H1 (cell line): ENCODE results near the gene PRDM2. TPM values are rescaled to one million over a fixed set of nuclear protein-coding genes. Genes with fewer than 3 reads are reported as not detected.

Experiments used
- CTCF ChIA-PET: fragments of 300-600 bp; sonication (Branson Sonifier 250); formaldehyde crosslinking; loops from one replicate; lab custom pipeline; 2021; ENCODE audit not compliant: partially characterized antibody; lab: Charles Lee
- POLR2A ChIA-PET: fragments of 300-600 bp; sonication (Branson Sonifier 250); formaldehyde crosslinking; loops from one replicate; lab custom pipeline; 2021; ENCODE audit warnings: inconsistent platforms; ENCODE audit not compliant: partially characterized antibody; lab: Charles Lee
- DNase-seq, 2 experiments: peaks; one replicate each; pipeline versions ENCODE4 v3.0.0 to v3.0.0-alpha.2; 2010 to 2022; ENCODE audit warnings: low spot score in 2 of 2, low read depth in 1 of 2, mixed read lengths in 1 of 2
- FAIRE-seq: peaks from 2 replicates; lab custom pipeline; 2011; peaks lifted over from hg19 to GRCh38; lab: Jason Lieb, UNC
- H2AFZ ChIP-seq: 2 replicates; pipeline ENCODE4 v1.8.1; 2012; ENCODE audit warnings: low read length, inconsistent platforms
- H2AK5ac ChIP-seq: 2 replicates; pipeline ENCODE4 v1.6.1; 2013; ENCODE audit warnings: low read depth, low read length
- H2BK120ac ChIP-seq: replicated peaks from 2 replicates; pipeline ENCODE3; 2013; ENCODE audit warnings: low read depth, low read length, inconsistent platforms
- H2BK12ac ChIP-seq: 2 replicates; pipeline ENCODE4 v1.6.1; 2013; ENCODE audit warnings: low read depth, low read length
- H2BK15ac ChIP-seq: 2 replicates; pipeline ENCODE4 v1.6.1; 2013; ENCODE audit warnings: low read length
- H2BK20ac ChIP-seq: 2 replicates; pipeline ENCODE4 v1.6.1; 2013; ENCODE audit warnings: low read length
- H2BK5ac ChIP-seq: 2 replicates; pipeline ENCODE4 v1.6.1; 2013; ENCODE audit warnings: low read depth, low read length
- H3K14ac ChIP-seq: 2 replicates; pipeline ENCODE4 v1.6.1; 2013; ENCODE audit warnings: inconsistent platforms; ENCODE audit not compliant: insufficient read length
- H3K18ac ChIP-seq: 2 replicates; pipeline ENCODE4 v1.6.1; 2013; ENCODE audit warnings: low read length; ENCODE audit errors: extremely low read depth
- H3K23ac ChIP-seq: 2 replicates; pipeline ENCODE4 v1.6.1; 2013; ENCODE audit warnings: inconsistent platforms; ENCODE audit not compliant: insufficient read length
- H3K23me2 ChIP-seq: 2 replicates; pipeline ENCODE4 v1.6.1; 2013; ENCODE audit warnings: low read depth, low read length
- H3K27ac ChIP-seq: 2 replicates; pipeline ENCODE4 v1.6.1; 2011; ENCODE audit warnings: low read depth, low read length, inconsistent platforms
- H3K27me3 ChIP-seq, 4 experiments: replicated peaks in 1 of 4; 1 replicate in 1 of 4; 2 replicates in 3 of 4; pipeline versions ENCODE4 v1.6.1 to v1.8.1; 2011 to 2013; ENCODE audit warnings: low read length in 3 of 4, mild to moderate bottlenecking in 3 of 4, inconsistent platforms in 2 of 4, mixed read lengths in 2 of 4, moderate library complexity in 1 of 4; ENCODE audit not compliant: control insufficient read depth in 3 of 4, insufficient read depth in 3 of 4; ENCODE audit errors: extremely low read depth in 1 of 4
- H3K36me3 ChIP-seq, 4 experiments: 2 replicates each; pipeline versions ENCODE4 v1.6.1 to v1.8.1; 2011 to 2013; ENCODE audit warnings: mild to moderate bottlenecking in 4 of 4, low read length in 3 of 4, moderate library complexity in 2 of 4, control low read depth in 1 of 4, inconsistent platforms in 1 of 4; ENCODE audit not compliant: insufficient read depth in 4 of 4, control insufficient read depth in 2 of 4
- H3K4ac ChIP-seq: replicated peaks from 2 replicates; pipeline ENCODE3; 2013; ENCODE audit warnings: low read length, low read depth, mixed read lengths, inconsistent platforms; ENCODE audit not compliant: insufficient read length
- H3K4me1 ChIP-seq, 4 experiments: replicated peaks in 1 of 4; 1 replicate in 1 of 4; 2 replicates in 3 of 4; pipeline versions ENCODE4 v1.6.1 to v1.8.1; 2011 to 2013; ENCODE audit warnings: low read length in 3 of 4, inconsistent platforms in 2 of 4, mixed read lengths in 1 of 4; ENCODE audit not compliant: insufficient read depth in 4 of 4, control insufficient read depth in 3 of 4
- H3K4me2 ChIP-seq, 2 experiments: 2 replicates each; pipeline versions ENCODE4 v1.6.1 to v1.8.1; 2011 to 2013; ENCODE audit warnings: low read depth in 2 of 2, low read length in 2 of 2, control low read depth in 1 of 2, inconsistent platforms in 1 of 2, mild to moderate bottlenecking in 1 of 2; ENCODE audit not compliant: insufficient read depth in 1 of 2
- H3K4me3 ChIP-seq, 4 experiments: fragments of 200-600, 300-600 bp in 1 of 4; sonication (generic), shearing (Covaris generic), sonication (Bioruptor Twin) in 1 of 4; 2 replicates each; pipeline versions ENCODE4 v1.5.1 to v1.8.1; 2011 to 2016; ENCODE audit warnings: low read length in 4 of 4, low read depth in 3 of 4, control low read depth in 2 of 4, inconsistent platforms in 2 of 4, mild to moderate bottlenecking in 2 of 4, mixed read lengths in 1 of 4, moderate library complexity in 1 of 4; ENCODE audit not compliant: insufficient read depth in 2 of 4; ENCODE audit errors: extremely low read depth in 1 of 4
- H3K56ac ChIP-seq: replicated peaks from 2 replicates; pipeline ENCODE3; 2013; ENCODE audit warnings: low read depth, mild to moderate bottlenecking, mixed read lengths, low read length, inconsistent platforms; ENCODE audit not compliant: insufficient read length
- H3K79me1 ChIP-seq: 2 replicates; pipeline ENCODE4 v1.6.1; 2013; ENCODE audit warnings: low read depth, low read length, control low read depth
- H3K79me2 ChIP-seq, 2 experiments: 2 replicates each; pipeline versions ENCODE4 v1.6.1 to v1.8.1; 2012 to 2013; ENCODE audit warnings: low read length in 2 of 2, mild to moderate bottlenecking in 2 of 2, inconsistent platforms in 1 of 2; ENCODE audit not compliant: insufficient read depth in 2 of 2, control insufficient read depth in 1 of 2
- H3K9ac ChIP-seq, 4 experiments: replicated peaks in 1 of 4; 1 replicate in 1 of 4; 2 replicates in 3 of 4; pipeline versions ENCODE4 v1.6.1 to v1.8.1; 2011 to 2013; ENCODE audit warnings: low read depth in 3 of 4, low read length in 3 of 4, control low read depth in 2 of 4, mild to moderate bottlenecking in 2 of 4, moderate library complexity in 2 of 4, inconsistent platforms in 1 of 4; ENCODE audit errors: extremely low read depth in 1 of 4
- H3K9me3 ChIP-seq, 2 experiments: 2 replicates each; pipeline versions ENCODE4 v1.6.1 to v1.8.1; 2012 to 2013; ENCODE audit warnings: mild to moderate bottlenecking in 2 of 2, moderate library complexity in 2 of 2, control low read depth in 1 of 2, inconsistent platforms in 1 of 2, low read depth in 1 of 2, low read length in 1 of 2, mixed read lengths in 1 of 2; ENCODE audit not compliant: insufficient read depth in 2 of 2
- H4K20me1 ChIP-seq, 2 experiments: replicated peaks in 1 of 2; 2 replicates each; pipeline versions ENCODE3 to v1.8.1; 2011 to 2013; ENCODE audit warnings: inconsistent platforms in 2 of 2, low read length in 2 of 2, mild to moderate bottlenecking in 1 of 2; ENCODE audit not compliant: insufficient read depth in 2 of 2, control insufficient read depth in 1 of 2
- H4K5ac ChIP-seq: 2 replicates; pipeline ENCODE4 v1.6.1; 2013; ENCODE audit warnings: low read length, low read depth, mixed read lengths, inconsistent platforms; ENCODE audit not compliant: insufficient read length
- H4K8ac ChIP-seq: 2 replicates; pipeline ENCODE4 v1.8.0; 2013; ENCODE audit warnings: mild to moderate bottlenecking, moderate library complexity, low read length, inconsistent platforms; ENCODE audit not compliant: insufficient read depth; ENCODE audit errors: extremely low read depth
- H4K91ac ChIP-seq: replicated peaks from 2 replicates; pipeline ENCODE3; 2013; ENCODE audit warnings: low read length, mixed read lengths, inconsistent platforms; ENCODE audit not compliant: insufficient read length
- BCL11A ChIP-seq, 2 experiments: IDR thresholded peaks; one replicate each; pipeline ENCODE4 v1.6.1; 2011; ENCODE audit warnings: low read depth in 2 of 2, low read length in 2 of 2, mild to moderate bottlenecking in 2 of 2
- CBX5 ChIP-seq: fragments of 300-800, 300-1000 bp; sonication (generic); IDR thresholded peaks from 2 replicates; pipeline ENCODE4 v1.7.1; 2016; ENCODE audit warnings: antibody characterized with exemption, low read length, low read depth
- EZH2 ChIP-seq: fragments of 200-600 bp; sonication (generic); IDR thresholded peaks from 2 replicates; pipeline ENCODE4 v1.7.1; 2012; ENCODE audit warnings: low read depth, mild to moderate bottlenecking, moderate library complexity, low read length, inconsistent platforms; ENCODE audit not compliant: severe bottlenecking
- GABPA ChIP-seq: IDR thresholded peaks from 2 replicates; pipeline ENCODE4 v1.6.1; 2011; ENCODE audit warnings: mild to moderate bottlenecking, low read length, moderate library complexity, borderline replicate concordance; ENCODE audit not compliant: insufficient read depth
- KDM4A ChIP-seq: IDR thresholded peaks from one replicate; pipeline ENCODE4 v1.7.1; 2012; ENCODE audit warnings: low read depth, mild to moderate bottlenecking, moderate library complexity, low read length, inconsistent platforms; ENCODE audit not compliant: severe bottlenecking
- NRF1 ChIP-seq: IDR thresholded peaks from 2 replicates; pipeline ENCODE4 v1.6.1; 2011; ENCODE audit warnings: mild to moderate bottlenecking, low read depth, low read length, improper control_type of control experiment
- POLR2AphosphoS5 ChIP-seq: IDR thresholded peaks from 2 replicates; pipeline ENCODE4 v1.6.1; 2011; ENCODE audit warnings: low read depth, low read length
- TAF7 ChIP-seq: optimal IDR thresholded peaks from 2 replicates; pipeline ENCODE3; 2011; ENCODE audit warnings: low read depth, mild to moderate bottlenecking, inconsistent platforms, low read length, moderate library complexity, borderline replicate concordance
- WGBS, 2 experiments: shearing (Covaris generic) in 1 of 2; methylation state at CpG; one replicate each; pipeline versions ENCODE4 v1.1.6 to v1.1.7; 2013 to 2015; ENCODE audit warnings: low lambda C conversion rate in 2 of 2, mixed read lengths in 2 of 2, inconsistent platforms in 1 of 2, low coverage in 1 of 2, missing lambda C conversion rate in 1 of 2; ENCODE audit not compliant: insufficient replicate concordance in 2 of 2, insufficient coverage in 1 of 2, insufficient read length in 1 of 2; ENCODE audit errors: extremely low coverage in 1 of 2, missing lambda C conversion rate in 1 of 2; 5-methylcytosine and 5-hydroxymethylcytosine counted together
- polyA plus RNA-seq, 7 experiments: library from polyadenylated mRNA; depleted of rRNA in 3 of 7; stranded (reverse) in 5 of 7; unstranded in 2 of 7; fragments of >200 nt in 5 of 7; fragments of 200-250 nt in 2 of 7; gene quantifications; 1 replicate in 5 of 7; 2 replicates in 1 of 7; 4 replicates in 1 of 7; pipeline versions ENCODE4 v1.2.1 to v1.2.3, GENCODE V29; 2011 to 2013; ENCODE audit warnings: missing spikeins in 2 of 7, mixed read lengths in 2 of 7
- total RNA-seq: library from RNA; stranded (reverse); fragmentation: NEBNext Ultra II Directional; extraction: Animal tissue kit (Norgen Biotek cat#: 25700); gene quantifications from 2 replicates; pipeline ENCODE4 v1.2.1, GENCODE V29; 2021

The PRDM2 gene
- total and polyA plus RNA-seq, 2 of the 8 experiments (the other 6 are each of a cell fraction or from before 2014, with no cell fraction given) = 5.8 to 21.2 TPM

- Histone ChIP-seq H2BK5ac (no peak overlapping the region), H3K79me2 (no peaks in the 10 kb centered on the region), H3K4ac (no peak overlapping the region), H3K14ac (no peak overlapping the region), H2AK5ac (no peak overlapping the region), H4K8ac (no peak overlapping the region), H3K27me3 (no peaks in the 10 kb centered on the region; a peak in 1 of 7 replicates), H3K56ac (no peak overlapping the region), H3K27ac (no peak overlapping the region), H4K5ac (no peak overlapping the region), H2AFZ (no peak overlapping the region), H3K36me3 (no peaks in the 10 kb centered on the region), H3K23ac (no peak overlapping the region), H2BK20ac (no peak overlapping the region), H2BK12ac (no peak overlapping the region), H3K18ac (no peak overlapping the region), H2BK120ac (no peak overlapping the region), H4K91ac (no peak overlapping the region), H3K23me2 (no peaks in the 10 kb centered on the region), H3K9me3 (no peaks in the 10 kb centered on the region; a peak in 1 of 4 replicates), H3K79me1 (no peaks in the 10 kb centered on the region), H3K4me2 (no peak overlapping the region), H2BK15ac (no peak overlapping the region), H3K9ac (no peak overlapping the region), H4K20me1 (no peaks in the 10 kb centered on the region), H3K4me1 (no peaks in the 10 kb centered on the region), H3K4me3 (no peak overlapping the region)
- TF ChIP-seq NRF1 = no peak
- TF ChIP-seq CBX5 = no peak
- TF ChIP-seq GABPA = no peak
- TF ChIP-seq TAF7 = no peak
- TF ChIP-seq BCL11A (IDR thresholded peaks at IDR 0.05; ENCODE audit: low read depth in 2 of 2, low read length in 2 of 2) = no peak
- TF ChIP-seq EZH2 = no peak
- TF ChIP-seq KDM4A = no peak
- no peak for TF ChIP-seq POLR2AphosphoS5
- FAIRE-seq (no peak), DNase-seq (peak in 1 of 2 experiments; percentile 37)
- ChIA-PET POLR2A (no interaction called here), CTCF (interaction anchor here (0.8 kb wide), 2 partner anchors 146 to 154 kb away, joined by 3 read pairs; no protein-coding TSS in a partner anchor)
- WGBS, 2 experiments = 92% methylated on average over 5 of the region's 5 CpGs; no CpG with 5 or more reads in 1 of the 2 experiments
These were observed 119.7 kb downstream of the PRDM2 start for GRCh38 chr1:13819642-13820041.
